HG03064 (cell line): Measurements from ENCODE around the gene KIF18B.
A peak's percentile ranks its signal among the peaks of the same experiment; 100 is the strongest.
"Not testable (repeated sequence)": the region's sequence is repeated elsewhere in the genome, so short reads cannot be mapped to it uniquely, and the experiment has no call there.

Source experiments
- ATAC-seq: cut with Tn5 transposase; IDR thresholded peaks from one replicate; pipeline ENCODE4 v1.9.1; 2021; ENCODE audit warnings: low read depth; ENCODE audit not compliant: unreplicated experiment

Gene KIF18B

DNA sequence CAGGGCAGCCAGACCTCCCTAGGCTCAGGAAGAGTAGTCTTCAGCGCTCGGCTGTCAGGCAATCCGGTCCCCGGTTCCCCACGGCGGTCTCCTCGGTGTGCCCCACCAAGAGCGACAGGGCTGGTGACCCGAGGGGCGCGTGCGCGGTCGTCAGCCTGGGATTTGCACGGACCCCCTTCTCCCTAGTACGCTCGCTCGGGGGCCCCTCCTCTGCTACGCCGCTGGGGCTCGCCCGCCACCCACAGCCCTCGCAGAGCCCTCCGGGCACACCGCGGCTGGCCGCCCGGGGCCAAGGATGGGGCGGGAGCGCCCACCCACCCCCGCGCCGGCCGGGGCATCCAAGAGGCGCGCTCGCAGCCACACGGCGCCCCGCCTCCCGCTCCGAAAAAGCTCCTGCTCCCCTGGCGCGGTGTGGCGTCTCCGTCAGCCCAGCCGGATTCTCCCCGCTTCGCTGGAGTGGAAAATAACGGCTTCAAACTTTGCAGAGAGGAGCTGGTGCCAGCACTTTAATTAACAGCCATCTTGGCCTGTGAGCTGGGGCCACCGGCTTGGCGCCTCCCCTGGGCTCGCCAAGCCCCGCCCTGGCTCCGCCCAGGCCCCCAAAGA, 22.7 kb upstream of the KIF18B start:
- no peak for ATAC-seq

DNA sequence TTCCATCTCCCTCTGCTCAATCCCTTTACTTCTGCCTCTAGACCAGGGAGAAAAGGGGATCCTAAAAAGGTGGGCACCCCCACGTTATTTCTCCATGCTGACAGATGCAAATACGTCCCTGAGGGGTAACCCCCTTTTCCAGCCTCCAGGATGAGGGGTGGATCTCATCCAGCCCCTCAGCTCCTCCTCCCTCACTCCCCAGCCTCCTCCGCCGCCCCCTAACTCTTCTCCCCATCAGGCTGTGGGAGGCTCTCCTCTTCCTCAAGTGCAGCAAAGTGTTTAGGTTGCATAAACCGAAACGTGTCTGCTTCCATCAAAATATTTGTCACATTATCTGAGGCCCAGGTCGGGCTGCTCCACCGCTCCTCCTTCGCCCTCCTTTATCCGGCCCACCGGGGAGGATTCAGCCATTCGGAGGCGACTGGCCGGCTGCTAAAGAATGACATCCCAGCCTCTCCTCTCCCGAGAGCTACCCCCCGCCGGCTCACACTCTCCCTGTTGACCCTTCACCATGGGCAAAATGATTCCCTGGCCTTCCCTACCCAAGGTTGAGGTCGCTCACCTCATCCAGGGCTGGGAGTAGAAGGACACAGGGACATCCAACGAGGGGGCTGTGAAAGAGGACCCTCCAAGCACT, 21.7 kb upstream of the KIF18B start:
- ATAC-seq: no peak

DNA sequence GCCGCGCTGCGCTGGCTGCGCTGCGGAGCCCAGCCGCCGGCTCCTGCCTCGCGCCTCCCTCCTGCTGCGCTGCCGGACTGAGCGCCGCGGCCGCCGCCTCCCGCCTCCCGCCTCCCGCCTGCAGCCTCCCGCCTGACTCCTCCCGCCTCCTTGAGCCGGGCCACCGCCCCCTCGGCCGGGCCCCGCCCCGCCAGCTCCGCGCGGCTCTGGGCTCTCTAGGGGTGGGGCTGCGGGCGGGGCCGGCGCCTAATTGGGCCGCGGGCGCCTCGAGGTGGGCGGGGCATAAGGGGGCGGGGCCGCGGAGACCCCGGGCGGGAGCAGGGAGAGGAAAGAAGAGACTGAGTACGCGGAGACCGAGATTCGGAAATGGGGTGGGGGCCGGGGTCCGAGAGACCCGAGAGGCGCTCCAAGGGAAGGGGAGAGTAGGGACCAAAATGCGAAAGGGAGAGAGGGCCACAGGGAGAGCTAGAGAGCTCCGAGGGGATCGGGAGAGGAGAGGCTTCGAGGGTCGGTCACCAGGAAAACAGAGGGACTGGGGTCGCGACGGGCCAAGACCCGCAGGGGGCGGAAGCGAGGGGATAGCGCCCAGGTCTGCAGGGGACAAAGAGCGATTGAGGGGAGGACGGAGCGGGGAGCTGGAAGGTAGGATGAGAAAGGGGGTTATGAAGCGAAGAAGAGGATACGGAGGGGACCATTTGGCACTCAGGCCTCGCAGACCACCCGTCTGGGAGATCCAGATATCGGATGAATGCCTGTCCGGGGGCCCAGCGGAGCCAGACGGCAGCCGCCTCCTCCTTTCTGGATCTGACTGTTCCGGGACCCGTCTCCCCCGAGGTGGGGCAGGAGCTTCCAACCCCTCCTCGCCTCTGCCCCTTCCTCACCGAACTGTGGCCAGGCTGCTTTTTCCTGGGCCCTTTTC, 20.9 kb upstream of the KIF18B start, which contains the start of gene C1QL1:
TSS of gene C1QL1 (minus strand) at position 79 of the 919 bp plus-strand sequence. CDS start 255 bp downstream, outside the sequence.
- ATAC-seq: peak; percentile 73

DNA sequence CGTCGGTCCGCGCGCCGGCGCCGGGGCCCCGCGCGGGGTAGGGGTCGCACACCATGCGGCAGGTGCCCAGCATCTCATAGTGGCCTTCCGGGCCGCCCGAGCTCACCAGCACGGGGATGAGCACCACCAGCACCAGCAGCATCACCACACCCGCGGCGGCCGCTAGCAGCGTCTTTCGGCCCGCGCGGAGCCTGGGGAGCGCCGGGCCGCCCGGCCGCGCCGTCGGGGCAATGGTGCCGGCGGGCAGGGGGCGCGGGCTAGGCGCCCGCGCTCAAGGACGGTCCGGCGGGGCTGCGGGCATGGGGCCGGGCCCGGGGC, 20.3 kb upstream of the KIF18B start:
- ATAC-seq: no peak

- no peak for ATAC-seq
Measured at GRCh38 chr17:44967026-44967906, 19.7 kb upstream of the KIF18B start.

GRCh38 chr17:44966348-44967025, 18.9 kb upstream of the KIF18B start:
- no peak for ATAC-seq

- no peak for ATAC-seq
Measured at GRCh38 chr17:44965481-44966234, 18.1 kb upstream of the KIF18B start.

- ATAC-seq: no peak
Measured at GRCh38 chr17:44961921-44962350, 14.4 kb upstream of the KIF18B start.

- ATAC-seq: no peak
Measured at GRCh38 chr17:44960691-44961090, 13.1 kb upstream of the KIF18B start.

- ATAC-seq: no peak
Measured at GRCh38 chr17:44959821-44960531, 12.4 kb upstream of the KIF18B start.

DNA sequence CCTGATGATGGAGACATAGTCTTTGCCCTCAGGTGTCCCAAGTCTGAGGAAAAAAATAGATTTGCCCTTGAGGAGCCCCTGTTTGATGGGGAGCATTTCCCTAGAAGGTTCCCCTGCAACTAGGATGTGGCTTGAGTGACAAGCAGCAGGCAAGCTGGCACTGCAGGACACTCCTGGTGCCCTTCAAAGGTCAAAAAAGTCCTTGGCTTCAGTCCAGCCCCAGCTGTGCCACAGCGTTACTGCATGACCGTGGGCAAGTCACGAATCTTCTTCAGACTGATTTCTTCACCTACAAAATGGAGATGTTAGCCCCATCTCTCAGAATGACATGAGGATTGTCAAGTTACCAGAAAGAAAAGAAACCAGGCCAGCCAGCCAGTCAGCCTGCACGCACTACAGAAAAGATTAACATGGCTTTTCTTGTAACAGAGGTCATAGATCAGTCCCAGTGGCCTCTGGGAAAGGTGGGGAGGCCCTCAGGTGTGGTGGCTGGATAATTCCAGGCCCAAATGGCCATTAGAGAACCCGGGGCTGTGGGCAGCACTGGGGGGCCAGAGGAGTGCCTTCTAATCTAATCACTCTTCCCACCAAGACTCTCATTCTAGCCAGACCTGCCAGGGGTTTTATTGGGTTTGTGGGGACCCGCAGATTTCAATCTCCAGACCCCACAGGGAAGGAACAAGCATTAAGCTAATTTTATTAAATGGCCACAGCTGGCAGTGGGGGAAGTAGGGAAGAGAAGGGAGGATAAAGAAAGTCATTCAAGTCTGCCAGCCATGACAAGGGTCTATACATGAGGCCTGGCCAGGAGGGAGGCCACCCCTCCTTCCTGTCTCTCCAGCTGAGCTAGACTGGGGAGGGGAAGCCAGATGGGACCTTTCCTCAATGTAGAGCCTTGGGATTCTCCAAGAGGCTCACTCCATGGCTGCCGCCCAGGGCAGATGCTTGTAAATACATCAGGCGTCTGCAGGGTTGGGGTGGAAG, 9.7 kb upstream of the KIF18B start:
- ATAC-seq: no peak

DNA sequence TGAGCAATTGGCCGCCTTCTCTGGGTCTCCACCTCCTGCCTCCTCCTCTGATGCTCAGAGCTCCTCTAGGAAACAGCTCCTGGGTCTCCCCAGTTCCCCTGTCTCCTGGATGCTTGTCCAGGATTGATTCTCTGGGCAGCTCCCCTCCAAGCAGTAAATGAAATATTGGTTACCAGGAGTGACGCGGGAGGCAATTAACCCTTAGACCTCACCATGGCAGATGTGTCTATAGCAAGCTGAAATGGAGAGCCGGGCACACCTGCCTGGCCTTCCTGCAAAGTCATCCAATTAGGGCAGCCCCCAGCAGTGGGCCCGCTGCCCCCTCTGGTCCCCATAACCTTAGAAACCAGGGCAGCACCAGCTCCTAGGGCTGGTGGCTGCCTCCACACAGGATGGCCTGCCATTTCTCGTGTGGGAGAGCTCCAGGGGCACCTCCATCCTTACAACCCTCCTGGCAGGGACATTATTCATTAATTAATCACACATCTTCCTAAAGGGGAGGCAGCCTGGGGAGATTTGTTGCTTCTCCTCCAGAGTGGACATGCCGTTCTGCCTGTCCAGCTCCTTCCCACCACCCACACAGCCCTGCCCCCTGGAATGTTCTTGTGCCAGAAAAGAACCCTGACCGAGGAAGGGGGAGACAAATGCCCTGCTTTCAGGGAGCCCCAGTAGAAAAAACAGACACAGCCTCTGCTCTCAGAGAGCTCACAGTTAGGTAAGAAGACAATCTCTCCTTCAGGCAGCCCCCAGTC, 8.3 kb upstream of the KIF18B start:
- no peak for ATAC-seq

DNA sequence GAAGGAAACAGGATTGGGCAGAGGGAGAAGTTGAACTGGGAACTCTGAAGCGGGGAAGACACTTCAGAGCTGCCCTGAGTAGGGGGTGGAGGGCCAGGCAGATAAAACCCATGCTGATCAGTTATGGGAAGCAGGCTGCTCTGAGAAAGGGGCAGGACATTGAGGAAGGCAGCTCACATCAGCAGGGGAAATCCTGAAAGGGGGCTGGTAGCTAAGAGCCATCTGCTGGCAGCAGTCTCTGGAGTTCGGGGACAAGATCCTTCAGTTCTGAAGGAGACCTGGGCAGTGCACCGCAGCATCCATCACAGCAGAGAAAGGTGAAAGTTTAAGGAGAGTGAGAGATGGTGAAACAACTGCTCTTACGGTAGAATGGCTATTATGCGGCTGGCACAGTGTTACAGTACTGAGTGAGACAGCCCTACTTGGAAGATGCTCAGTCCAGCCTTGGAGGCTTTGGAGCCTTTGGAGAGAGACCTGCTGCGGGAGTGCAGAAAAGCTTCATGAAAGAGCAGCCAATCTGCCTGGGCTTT, 5.4 kb upstream of the KIF18B start:
- no peak for ATAC-seq

DNA sequence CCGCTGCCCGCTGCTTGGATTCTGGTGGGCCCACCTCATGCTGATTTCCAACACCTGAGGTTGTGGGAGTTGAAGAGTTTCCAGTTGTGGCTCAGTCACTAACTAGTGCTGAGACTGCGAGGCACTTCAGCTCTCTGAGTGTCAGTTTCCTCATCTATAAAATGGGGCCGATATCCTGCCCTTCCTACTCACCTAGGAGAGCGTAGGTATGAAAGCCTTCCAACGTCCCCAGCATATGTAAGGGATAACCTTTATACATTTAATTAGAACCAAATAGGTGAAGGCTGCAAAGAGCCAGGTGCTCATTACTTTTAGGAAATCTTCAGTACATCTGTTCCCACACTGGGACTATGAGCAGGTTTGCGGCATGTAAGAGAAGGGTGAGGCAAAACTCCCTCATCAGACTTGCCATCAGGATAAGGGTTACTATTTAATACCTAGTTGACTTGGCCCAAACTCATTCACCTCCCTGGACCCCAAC, 782 bp upstream of the KIF18B start:
- ATAC-seq: no peak

GRCh38 chr17:44945652-44946051, 1.9 kb downstream of the KIF18B start:
- not testable (repeated sequence) for ATAC-seq

- ATAC-seq: no peak
Measured at GRCh38 chr17:44942456-44942855, 5.1 kb downstream of the KIF18B start.
